ENCODE data around the gene CTCFL. TPM values are rescaled to one million over a fixed set of nuclear protein-coding genes. Genes with fewer than 3 reads are reported as not detected.

The CTCFL gene
- total RNA-seq, 1 donor from 2014 or later, result 0.27 TPM

DNA sequence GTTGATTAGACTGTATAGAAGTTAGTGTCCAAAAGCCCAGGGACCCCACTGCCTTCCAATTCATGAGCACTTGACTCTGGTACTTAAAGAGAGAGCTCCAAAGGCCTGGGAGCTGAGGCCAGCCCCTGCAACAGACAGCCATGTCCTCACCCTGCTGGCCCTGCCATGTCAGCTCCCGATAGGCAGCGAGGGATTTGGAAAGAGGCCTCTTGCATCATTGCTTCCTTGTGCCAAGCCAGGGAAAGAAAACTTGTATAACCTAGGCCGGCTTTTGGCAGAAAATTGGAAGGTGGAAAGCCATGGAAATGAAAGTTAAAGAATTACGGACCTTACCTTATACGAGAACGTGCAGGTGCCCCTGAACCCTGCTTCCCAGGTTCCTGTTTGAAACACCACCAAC is 27.5 kb upstream of the CTCFL start:
- Mint-ChIP-seq H3K27ac (no peak overlapping the region), H3K4me3 (no peak overlapping the region), H3K36me3 (no peaks in the 10 kb centered on the region), H3K27me3 (ENCODE audit: low read depth) (peaks cover 93% of the 10 kb centered on the region), H3K4me1 (peaks cover 11% of the 10 kb centered on the region), H3K9me3 (no peaks in the 10 kb centered on the region)
- TF ChIP-seq, protein P1, sequence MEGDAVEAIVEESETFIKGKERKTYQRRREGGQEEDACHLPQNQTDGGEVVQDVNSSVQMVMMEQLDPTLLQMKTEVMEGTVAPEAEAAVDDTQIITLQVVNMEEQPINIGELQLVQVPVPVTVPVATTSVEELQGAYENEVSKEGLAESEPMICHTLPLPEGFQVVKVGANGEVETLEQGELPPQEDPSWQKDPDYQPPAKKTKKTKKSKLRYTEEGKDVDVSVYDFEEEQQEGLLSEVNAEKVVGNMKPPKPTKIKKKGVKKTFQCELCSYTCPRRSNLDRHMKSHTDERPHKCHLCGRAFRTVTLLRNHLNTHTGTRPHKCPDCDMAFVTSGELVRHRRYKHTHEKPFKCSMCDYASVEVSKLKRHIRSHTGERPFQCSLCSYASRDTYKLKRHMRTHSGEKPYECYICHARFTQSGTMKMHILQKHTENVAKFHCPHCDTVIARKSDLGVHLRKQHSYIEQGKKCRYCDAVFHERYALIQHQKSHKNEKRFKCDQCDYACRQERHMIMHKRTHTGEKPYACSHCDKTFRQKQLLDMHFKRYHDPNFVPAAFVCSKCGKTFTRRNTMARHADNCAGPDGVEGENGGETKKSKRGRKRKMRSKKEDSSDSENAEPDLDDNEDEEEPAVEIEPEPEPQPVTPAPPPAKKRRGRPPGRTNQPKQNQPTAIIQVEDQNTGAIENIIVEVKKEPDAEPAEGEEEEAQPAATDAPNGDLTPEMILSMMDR (IDR thresholded peaks at IDR 0.05; ENCODE audit: unreplicated experiment), result no peak
- DNase-seq (ENCODE audit: low spot score in 2 of 2, unreplicated experiment in 2 of 2), result no peak

DNA sequence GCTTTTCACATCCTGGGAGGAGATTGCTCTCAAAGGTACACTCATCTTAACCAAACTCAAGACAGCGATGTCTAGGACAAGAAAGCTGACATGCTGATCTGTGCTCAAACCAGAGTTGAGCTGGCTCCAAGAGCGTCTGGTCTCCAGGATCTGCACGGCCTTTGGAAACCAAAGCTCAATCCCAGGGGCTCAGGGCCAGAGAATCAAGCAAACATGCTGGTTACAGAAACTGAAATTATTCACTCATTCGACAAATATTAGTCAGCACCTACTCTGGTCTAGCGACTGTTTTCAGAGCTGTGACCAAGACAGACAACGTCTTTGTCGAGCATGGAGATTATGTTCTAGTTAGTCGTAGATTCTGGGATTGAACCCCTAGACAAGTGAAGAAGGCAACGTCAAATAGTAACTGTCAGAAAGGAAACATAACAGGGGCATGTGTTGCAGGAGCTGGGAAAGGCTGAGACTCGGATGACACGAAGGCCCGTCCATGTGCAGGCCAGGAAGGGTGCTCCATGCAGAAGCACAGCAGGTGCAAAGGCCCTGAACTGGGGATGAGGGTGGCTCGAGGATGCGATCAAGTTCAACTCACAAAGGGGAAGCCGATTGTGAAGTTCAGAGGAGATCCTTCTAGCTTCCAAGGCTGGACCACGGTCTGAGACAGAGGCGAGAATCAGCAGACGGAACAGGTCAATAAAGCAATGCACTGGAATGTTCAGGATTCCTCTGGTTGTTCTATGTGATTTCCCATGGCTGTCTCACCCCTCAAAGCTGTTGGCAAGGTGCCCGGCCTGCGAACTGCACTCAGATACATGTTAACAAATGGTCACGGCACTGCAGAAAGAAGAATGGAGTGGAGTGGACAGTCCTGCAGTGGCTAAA is 23.5 kb upstream of the CTCFL start:
- Mint-ChIP-seq H3K9me3 (no peaks in the 10 kb centered on the region), H3K4me1 (peaks cover 11% of the 10 kb centered on the region), H3K36me3 (no peaks in the 10 kb centered on the region), H3K4me3 (no peak overlapping the region), H3K27ac (no peak overlapping the region), H3K27me3 (ENCODE audit: low read depth) (peaks cover 91% of the 10 kb centered on the region)
- peak in 1 of 2 experiments; percentile 53 for DNase-seq (ENCODE audit: low spot score in 2 of 2, unreplicated experiment in 2 of 2)
- TF ChIP-seq, protein P1 (IDR thresholded peaks at IDR 0.05; ENCODE audit: unreplicated experiment), result no peak

DNA sequence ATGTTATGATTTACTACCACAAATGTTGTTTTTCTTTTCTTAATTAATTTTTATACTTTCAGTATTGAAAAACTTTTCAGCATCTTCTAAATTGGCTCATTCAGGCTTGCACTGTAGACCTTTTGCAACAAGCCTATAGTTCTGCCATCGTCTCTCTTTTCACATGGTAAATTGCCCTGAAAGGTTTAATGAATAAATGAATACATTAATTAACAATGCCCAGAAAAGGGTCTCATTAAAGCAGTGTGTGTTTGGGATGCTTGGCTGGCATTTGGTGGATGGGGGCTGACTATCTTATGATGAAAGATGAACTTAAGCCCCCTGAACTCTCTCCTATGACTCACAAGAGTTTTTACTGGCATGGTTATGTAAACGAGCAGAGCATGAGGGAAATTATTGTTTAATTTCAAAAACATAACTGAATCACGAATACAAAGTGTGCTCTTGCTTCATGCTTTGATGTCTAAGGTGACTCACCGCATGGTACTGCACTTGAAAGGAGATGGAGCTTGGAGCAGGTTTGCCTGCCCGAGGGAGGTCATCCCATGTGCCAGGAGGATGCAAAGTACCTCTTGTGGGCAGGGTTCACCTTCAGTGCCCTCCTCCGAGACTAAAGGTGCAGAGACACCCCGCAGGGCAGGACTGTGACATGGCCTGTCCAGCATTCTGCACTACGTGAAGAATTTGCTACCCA is 22.2 kb upstream of the CTCFL start:
- no peaks in the 10 kb centered on the region for H3K9me3 Mint-ChIP-seq
- DNase-seq (ENCODE audit: low spot score in 2 of 2, unreplicated experiment in 2 of 2), result no peak
- peaks cover 89% of the 10 kb centered on the region for H3K27me3 Mint-ChIP-seq (ENCODE audit: low read depth)

DNA sequence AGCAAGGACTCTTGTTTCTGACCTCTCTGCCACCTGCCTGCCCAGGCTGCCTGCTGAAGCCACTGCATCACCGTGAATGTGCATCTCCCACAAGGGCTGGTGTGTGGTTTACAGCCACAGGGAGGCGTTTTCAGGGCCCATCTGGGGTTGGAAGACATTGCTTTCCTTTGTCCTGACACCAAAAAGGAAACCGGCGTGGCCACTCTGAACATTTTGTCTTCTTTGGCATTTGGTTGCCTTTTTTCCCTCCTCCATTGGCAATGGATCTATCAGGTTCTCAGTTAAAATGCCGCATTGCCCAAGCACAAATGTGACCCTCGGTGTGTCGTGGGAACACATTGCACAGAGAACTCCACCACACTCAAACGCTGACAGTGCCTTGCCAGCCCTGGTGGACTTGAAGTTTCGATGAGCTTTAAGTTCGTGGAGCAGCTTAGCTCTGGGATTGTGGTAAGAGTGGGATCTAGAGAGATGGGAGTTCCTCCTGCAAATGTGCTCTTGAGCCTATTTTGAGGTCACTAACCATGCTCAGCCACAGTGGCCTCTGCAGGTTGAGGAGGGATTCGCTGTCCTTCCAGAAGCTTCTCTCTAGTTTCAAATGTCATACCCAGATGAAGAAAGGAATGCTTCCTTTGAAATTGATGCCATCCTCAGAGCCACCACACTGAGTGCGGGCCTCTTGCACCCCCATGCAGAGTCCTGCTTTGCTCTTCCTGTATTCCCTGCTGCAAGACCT is 21.2 kb upstream of the CTCFL start:
- no peaks in the 10 kb centered on the region for H3K9me3 Mint-ChIP-seq
- TF ChIP-seq, protein P1 (IDR thresholded peaks at IDR 0.05; ENCODE audit: unreplicated experiment), result no peak
- H3K36me3 Mint-ChIP-seq, result no peaks in the 10 kb centered on the region
- no peak overlapping the region for H3K27ac Mint-ChIP-seq
- H3K4me3 Mint-ChIP-seq, result no peak overlapping the region
- no peak for DNase-seq (ENCODE audit: low spot score in 2 of 2, unreplicated experiment in 2 of 2)
- peaks cover 85% of the 10 kb centered on the region for H3K27me3 Mint-ChIP-seq (ENCODE audit: low read depth)
- peaks cover 15% of the 10 kb centered on the region for H3K4me1 Mint-ChIP-seq

More for the DNA sequence above, 22.2 kb upstream of the CTCFL start:
- Mint-ChIP-seq H3K4me1 (peaks cover 11% of the 10 kb centered on the region), H3K27ac (no peak overlapping the region), H3K36me3 (no peaks in the 10 kb centered on the region), H3K4me3 (no peak overlapping the region)
- TF ChIP-seq, protein P1 (IDR thresholded peaks at IDR 0.05; ENCODE audit: unreplicated experiment), result no peak

DNA sequence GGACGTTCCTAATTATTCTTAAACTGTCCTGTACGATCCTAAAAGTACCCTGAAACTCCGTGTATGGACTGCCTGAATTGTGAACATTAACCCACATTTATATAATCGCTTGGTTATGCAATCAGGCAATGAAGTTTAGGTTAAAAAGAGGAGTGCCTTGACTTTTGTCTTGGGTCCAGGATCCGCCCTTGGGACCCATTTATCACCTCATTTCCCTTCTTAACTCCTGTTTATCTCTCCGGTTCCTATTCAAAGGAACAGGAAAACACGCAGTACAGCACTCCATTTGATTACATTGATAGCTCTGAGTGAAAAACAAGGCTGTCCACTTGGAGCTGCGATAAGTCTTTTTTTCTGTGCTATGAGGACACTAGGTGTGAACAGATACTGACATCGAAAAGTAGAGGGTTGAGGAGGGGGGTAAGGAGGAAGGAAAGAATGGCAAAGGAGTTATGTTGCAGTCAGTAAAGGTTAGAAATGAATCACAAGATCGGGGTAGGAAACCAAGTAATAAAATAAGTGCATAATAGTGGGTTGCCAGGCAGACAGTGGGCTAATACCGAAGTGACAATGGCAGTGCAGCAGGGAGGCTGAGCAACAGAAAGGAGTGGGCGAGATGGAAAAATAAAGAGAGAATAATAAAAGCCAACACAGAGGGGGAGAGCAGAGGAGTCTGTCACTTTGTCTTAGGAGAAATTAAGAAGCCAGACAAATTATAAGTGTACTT is 20.1 kb upstream of the CTCFL start:
- no peak for DNase-seq (ENCODE audit: low spot score in 2 of 2, unreplicated experiment in 2 of 2)
- H3K27ac Mint-ChIP-seq, result no peak overlapping the region
- no peaks in the 10 kb centered on the region for H3K36me3 Mint-ChIP-seq
- H3K27me3 Mint-ChIP-seq (ENCODE audit: low read depth), result peaks cover 88% of the 10 kb centered on the region
- no peaks in the 10 kb centered on the region for H3K9me3 Mint-ChIP-seq
- H3K4me3 Mint-ChIP-seq, result no peak overlapping the region
- peaks cover 21% of the 10 kb centered on the region for H3K4me1 Mint-ChIP-seq
- TF ChIP-seq, protein P1 (IDR thresholded peaks at IDR 0.05; ENCODE audit: unreplicated experiment), result no peak

All from mesothelial cell of epicardium (in vitro differentiated cells).